Stimulated activated CD8-positive, alpha-beta memory T cell treated with anti-CD3 and anti-CD28 coated beads, Interleukin-2, amount 100 ng/mL, for 48 hours (primary cell): ENCODE data around the gene SLC35A5.
"Not testable (repeated sequence)": the region's sequence is repeated elsewhere in the genome, so short reads cannot be mapped to it uniquely, and the experiment has no call there.

ENCODE experiments used
- DNase-seq, 2 donors: peaks; one replicate each; pipeline ENCODE4 v3.0.0-alpha.2; 2020; ENCODE audit warnings: low read depth in 2 of 2

The SLC35A5 gene, protein sequence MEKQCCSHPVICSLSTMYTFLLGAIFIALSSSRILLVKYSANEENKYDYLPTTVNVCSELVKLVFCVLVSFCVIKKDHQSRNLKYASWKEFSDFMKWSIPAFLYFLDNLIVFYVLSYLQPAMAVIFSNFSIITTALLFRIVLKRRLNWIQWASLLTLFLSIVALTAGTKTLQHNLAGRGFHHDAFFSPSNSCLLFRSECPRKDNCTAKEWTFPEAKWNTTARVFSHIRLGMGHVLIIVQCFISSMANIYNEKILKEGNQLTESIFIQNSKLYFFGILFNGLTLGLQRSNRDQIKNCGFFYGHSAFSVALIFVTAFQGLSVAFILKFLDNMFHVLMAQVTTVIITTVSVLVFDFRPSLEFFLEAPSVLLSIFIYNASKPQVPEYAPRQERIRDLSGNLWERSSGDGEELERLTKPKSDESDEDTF

DNA sequence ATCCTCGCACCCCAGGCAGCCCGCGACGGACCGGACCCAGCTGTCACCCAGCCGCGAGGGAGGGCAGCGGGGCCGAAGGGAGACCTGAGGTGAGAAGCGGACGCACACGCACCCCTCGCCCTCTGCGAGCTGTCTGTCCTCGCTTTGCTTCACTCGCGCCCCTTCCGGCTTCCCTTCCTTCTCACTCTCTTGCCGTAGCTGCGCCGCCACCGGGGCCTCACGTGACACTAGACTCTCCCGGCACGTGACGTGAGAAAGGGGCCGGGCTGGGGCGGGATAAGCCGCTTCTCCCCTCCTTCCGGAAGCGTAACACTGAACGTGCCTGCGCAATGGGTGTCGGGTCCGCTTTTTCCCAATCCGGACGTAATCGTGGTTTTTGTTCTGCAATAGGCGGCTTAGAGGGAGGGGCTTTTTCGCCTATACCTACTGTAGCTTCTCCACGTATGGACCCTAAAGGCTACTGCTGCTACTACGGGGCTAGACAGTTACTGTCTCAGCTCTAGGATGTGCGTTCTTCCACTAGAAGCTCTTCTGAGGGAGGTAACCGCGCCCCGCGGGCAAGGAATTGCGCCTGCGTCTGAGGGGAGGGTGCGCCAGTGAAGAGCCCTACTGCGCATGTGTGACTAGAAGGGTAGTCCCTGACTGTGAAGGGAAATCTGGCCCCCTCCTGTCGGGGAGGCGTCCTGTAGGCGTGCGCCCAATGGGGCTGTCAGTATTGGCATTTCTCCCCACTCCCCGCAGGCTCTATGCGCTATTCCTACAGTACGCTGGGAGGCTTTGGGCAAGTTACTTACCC lies at the start of gene SLC35A5, which contains the start of gene ATG3:
TSS of gene SLC35A5 (plus strand) at position 312 of the 796 bp plus-strand sequence. CDS start 1,359 bp downstream, outside the sequence.
TSS of gene ATG3 (minus strand) at position 229 of the 796 bp plus-strand sequence. CDS start 434 bp downstream, outside the sequence.
- peak; percentile 98 for DNase-seq

DNA sequence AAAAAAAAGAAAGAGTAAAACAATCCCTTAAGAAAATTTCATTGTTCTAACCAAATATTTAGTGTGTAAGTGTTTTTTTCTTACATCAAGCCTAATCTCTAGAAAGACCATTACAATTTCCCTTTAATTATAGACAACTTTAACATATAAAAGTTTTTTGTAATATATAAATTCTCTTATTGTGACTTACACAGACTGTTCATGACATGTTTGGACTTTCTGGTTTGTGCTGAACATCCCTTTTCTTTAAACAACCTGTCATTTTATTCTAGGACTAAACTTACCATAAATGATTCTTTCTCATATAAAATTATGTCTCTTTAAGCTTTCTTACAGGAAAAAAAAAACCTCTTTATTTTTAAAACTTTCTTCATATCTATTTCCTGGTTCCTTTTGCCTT lies 49.5 kb upstream of the SLC35A5 start:
- no peak for DNase-seq

DNA sequence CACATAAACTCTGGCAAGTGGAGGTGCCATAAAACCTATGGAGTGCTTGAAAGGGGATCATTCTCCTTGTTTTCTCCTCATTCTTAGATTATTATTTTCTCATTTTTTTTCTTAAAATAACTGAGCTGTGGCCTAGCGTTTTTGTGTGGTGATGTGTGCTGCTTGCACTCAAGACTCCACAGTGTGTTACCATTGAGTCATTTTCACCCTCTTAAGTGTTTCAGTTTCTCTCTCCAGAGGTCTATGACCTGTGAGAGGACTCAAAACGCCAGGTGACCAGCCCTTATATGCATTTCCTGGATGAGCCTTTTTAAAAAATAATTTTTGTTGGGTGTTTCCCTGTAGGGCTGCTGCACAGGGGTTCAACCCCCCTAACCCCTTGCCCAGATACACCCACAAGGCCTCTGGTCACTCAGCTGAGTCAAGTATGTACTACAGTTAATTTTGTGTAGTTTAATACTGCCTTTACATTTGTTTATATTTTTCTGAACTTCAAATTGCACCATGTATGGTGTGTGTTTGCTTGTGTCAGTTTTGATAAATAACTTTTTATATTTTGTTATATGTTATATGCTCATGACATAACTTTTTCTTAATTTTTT lies 47.2 kb upstream of the SLC35A5 start:
- DNase-seq, result no peak

DNA sequence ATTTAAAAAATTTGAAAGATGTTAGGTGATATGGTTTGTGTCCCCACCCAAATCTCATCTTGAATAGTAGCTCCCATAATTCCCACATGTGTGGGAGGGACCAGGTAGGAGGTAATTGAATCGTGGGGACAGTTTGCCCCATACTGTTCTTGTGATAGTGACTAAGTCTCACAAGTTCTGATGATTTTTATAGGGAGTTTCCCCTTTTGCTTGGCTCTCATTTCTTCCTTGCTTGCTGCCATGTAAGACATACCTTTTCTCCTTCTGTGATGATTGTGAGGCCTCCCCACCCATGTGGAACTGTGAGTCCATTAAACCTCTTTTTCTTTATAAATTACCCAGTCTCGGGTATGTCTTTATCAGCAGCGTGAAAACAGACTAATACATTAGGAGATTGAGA lies 42.9 kb upstream of the SLC35A5 start:
- not testable (repeated sequence) for DNase-seq

DNA sequence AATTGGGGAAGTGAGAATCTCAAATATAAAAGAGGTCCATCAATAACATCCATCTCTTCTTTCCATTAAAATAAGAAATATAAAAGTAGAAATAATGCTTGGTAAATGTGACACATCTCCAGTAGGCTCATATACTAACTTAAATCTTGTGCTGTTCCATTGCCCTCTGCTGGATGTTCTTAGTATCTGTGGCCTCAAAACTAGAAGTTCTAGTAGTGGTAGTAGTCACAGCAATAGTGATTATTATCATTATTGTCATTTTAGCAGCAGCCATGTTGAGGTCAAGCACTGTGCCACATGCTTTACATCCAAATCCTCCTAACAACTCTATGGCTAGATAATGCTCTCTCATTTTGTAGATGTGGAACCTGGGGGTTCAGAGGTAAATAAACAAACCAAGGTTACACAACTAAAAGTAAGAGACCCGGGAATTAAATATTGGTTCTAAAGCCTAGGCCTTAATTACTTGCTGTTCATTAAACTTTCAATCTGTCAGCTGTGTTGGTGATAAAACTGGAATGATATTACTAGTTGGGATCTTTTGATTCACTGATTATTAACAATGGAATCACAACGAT lies 42.3 kb upstream of the SLC35A5 start:
- no peak for DNase-seq

DNA sequence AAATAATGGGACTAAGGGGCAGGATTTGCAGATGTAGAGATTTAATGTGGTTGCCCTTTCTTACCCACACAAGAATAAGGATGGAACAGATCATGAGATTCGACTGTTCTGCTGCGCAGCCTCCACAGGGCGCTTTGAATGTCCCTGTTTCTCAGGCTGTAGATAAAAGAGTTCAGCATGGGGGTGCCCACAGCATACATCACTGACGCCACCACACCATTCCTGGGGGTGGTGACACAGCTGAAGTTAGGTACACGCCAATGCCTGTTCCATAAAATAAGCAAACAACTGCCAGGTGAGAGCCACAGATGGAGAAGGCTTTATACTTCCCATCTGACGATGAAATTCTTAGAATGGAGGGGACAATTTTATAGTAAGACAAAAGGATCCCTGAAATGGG lies 37.7 kb upstream of the SLC35A5 start:
- not testable (repeated sequence) for DNase-seq

DNA sequence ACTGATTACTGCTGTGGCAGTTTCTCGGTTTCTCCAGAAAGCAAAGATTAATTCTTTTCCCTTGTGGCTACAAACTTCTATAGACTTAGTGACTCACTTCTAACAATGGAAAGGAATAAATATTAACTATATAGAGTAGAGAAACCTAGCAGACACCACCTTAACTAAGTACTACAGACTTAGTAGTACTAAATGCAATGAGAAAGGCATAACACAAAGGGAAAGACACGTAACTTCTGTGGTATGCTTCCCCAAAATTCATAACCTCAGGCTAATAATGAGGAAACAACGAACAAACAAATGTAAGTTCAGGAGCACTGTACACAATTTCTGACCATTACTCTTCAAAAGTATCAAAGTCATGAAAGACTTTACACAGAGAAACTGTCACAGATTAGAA lies 31.3 kb upstream of the SLC35A5 start:
- DNase-seq, result no peak

DNA sequence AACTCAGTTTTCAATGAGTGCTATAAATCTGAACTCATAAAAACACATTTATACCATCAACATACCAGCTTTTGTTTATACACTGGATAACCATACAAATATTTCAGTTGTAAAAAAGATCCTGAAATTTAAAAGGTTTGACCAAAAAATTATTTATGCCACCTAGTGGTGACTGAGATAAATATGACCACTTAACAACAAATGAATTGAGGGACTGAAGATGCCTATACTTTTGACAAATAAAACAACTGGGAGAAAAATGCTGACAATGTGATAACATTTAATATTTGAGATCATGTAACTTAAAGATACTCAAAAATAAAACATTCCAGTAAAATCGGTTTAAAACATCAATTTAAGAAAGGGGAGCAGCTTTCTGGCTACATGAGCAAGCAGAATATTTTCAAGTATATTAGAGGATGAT lies 30.5 kb upstream of the SLC35A5 start:
- DNase-seq, result no peak

DNA sequence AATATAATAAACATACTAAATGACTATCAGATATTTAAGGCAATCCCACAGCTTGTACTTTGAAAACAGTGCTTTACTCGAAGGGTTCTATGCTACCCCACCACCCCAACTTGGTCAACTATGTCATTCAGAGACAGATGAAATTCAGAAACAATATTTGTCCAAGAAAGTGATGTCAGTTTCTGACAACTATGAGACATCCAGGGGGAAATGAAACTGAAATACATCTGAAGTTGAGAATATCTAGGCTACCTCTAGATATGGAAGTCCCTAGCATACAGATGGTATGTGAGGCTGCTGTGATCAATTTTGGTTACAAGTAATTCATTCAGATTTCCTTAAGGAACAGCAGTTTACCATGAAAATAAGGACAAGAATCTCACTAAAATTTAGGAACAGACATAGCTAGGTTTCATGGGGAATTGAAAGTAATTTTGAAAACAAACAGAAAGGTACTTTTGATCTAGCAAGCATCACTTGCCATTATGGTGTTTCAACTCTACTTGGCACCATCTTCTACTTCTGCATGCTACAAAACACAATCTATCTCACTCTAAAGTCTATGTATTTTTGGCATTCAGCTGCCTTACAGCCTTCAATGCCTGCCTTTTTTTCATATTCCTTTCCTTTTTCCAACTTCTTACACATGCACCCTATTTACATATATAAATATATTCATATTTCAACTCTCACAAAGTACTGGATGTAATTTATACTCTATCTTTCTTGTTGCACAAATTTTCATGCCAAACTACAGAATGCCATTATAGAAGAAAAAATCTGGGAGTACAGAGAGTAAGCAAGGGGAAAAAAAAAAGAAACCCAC lies 21.8 kb upstream of the SLC35A5 start:
- no peak for DNase-seq

DNA sequence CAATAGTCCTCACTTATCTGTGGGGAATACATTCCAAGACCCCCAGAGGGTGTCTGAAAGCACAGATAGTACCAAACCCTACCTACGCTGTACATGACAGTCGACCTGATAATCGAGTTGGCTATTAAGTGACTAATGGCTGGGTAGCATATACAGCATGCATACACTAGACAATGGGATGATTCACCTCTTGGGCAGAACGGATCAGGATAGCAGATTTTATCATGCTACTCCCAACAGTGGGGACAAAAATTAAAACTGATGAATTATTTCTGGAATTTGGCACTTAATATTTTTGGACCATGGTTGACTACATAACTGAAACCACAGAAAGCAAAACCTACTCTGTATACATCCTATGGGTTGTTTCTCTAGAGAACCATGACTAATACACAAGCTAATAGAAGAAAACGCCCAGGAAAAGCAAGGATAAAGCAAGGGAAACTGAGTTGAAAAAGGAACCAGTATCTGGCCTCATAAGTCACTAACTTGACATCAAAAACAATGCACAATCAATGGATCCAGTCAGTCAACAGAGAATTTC lies 15.6 kb upstream of the SLC35A5 start:
- no peak for DNase-seq

DNA sequence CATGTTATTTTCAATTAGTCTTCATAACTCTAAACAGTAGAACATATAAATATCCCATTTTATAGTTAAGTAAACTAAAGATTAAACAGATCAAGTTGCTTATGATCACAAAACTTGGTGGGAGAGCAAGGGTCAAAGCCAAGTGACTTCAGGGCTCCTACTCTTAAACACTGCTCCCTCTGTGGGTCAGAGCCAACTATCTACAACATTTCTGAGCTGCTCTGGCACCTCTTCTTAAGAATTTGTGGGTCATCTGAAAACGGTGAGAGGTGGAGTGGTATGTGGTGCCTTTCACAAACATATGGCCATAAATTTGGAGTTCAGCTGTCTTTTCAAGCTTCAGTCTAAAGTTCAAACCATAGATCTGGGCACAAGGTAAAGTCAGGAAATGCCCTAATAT lies 11.0 kb upstream of the SLC35A5 start:
- DNase-seq, result no peak

DNA sequence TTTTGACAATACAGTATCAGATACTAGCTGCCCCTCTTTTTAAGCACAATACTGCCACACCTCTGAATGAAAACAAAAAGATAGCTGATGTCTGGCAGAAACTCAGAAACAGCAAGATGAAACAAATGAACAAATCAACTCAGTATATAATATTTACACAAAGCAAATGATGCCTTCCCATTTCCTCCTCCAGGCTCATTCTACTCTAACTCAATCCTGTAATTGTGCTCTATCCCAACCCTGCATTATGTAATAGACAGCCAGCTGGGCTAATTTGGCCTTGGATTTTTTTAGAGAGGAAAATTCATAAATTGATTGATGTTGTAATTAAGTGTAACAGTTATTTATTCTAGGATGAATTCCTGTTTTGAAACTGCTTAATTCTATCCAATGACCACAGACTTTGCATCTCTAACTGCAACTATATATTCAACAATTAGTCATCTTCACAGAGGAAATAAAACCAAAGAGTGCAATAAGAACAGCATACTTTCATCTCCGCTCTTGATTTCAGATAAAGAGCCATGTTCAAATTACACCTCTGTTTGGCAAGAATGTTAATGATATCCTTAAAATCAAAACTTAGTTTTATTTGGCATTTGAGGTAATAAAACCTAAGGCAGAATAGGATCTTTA lies 6.2 kb upstream of the SLC35A5 start:
- no peak for DNase-seq

DNA sequence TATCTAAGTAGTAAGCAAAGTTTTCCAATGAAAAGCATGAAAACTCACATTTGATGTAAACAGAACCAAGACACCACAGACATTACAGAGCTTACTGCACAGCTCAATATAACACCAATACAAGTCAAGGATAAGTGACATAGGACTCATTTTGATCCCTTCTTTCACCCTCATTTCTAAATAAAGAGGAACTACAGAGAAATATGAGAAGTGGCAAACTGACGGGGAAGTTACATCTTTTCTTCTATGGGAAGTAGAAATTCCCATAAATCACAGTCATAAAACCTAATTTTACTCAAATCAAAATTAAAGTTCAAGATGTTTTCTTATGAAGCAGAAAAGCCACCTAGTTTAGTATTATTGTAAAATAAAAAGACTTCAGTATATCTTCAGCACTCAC lies 3.9 kb upstream of the SLC35A5 start:
- DNase-seq, result no peak

DNA sequence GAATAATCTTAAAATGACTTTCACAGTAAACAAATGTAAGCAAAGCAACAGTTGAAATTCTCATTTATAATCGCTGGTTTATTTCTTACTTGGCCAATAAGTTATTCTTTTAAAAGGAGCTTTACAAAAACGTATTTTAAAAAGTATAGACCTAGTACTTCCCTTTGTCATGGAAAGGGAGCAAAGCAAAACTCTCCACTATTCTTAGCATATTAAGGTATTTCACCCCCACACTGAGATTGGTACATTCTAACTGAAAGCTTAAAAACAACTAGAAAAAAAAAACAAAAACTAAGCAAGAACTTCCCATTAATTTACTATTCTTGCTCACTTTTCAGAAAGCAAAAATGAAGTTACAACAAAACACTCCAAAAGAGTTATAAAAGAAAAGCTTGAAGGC lies 1.5 kb upstream of the SLC35A5 start:
- no peak for DNase-seq

DNA sequence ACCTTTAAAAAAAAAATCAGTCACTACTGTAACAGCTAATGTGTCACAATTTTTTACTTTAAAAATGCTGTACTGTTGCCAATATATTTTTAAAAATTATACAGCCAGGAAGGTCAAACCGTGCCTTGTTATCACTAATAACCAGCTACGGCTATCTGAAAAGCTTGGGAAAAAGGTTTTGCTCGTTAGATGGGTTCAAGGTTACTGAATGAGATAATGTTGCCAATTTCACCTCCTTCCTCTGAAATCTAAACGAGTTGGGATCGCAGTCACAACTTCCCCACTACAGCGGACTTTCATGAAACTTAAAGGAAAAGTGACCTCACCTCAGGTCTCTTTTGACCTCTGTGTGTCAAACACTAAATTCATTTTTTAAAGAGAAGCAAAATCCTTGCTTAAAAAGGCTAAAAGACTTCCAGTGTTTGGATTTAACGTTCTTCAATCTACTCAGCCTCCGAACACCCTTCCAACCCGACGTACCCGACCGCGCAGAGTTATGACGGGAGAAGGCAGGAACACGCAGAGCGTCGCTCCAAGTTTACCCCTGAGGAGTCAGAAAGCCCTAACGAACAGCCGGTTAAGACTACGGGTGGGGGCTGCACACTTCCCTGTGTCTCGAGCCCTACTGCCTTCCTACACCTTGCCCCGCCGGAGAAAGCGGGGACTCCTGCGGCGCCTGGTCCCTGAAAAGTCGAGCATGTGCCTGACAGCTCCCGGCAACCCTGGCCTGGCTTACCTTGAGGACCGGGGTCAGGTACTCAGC lies 943 bp upstream of the SLC35A5 start:
- peak; percentile 55 to 59 for DNase-seq

DNA sequence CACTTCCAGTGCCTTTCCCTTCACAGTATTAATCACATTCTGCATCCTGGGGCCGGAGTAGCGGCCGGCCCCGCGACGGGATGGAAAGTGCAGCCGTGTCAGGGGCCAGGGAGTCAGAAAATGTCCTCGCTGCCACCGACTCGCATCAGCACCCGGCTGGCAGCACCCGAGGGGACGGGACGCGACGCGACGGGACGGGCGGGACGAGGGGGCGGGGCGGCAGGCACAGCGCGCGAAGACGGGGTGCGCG lies 436 bp upstream of the SLC35A5 start:
- DNase-seq, result peak in 1 of 2 donors; percentile 72

DNA sequence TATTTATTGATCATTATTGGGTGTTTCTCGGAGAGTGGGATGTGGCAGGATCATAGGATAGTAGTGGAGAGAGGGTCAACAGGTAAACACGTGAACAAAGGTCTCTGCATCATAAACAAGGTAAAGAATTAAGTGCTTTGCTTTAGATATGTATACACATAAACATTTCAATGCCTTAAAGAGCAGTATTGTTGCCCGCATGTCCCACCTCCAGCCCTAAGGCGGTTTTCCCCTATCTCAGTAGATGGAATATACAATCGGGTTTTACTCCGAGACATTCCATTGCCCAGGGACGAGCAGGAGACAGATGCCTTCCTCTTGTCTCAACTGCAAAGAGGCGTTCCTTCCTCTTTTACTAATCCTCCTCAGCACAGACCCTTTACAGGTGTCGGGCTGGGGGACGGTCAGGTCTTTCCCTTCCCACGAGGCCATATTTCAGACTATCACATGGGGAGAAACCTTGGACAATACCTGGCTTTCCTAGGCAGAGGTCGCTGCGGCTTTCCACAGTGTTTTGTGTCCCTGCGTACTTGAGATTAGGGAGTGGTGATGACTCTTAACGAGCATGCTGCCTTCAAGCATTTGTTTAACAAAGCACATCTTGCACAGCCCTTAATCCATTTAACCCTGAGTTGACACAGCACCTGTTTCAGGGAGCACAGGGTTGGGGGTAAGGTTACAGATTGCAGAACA lies 2.5 kb downstream of the SLC35A5 start:
- DNase-seq, result not testable (repeated sequence)

DNA sequence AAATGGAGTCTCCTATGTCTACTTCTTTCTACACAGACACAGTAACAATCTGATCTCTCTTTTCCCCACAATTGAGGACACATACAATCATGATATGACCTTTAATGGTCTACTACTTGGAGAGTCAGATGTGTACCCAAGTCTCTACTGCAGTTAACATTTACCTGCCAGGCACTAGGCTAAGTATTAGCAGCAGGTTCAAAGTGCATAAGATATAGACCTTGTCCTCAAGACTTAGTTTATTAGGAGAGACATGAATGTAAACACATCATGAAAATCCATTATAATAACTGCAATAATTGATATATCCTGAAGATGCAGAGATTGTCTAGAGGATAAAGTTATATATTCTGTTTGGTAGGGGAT lies 3.1 kb downstream of the SLC35A5 start:
- no peak for DNase-seq

DNA sequence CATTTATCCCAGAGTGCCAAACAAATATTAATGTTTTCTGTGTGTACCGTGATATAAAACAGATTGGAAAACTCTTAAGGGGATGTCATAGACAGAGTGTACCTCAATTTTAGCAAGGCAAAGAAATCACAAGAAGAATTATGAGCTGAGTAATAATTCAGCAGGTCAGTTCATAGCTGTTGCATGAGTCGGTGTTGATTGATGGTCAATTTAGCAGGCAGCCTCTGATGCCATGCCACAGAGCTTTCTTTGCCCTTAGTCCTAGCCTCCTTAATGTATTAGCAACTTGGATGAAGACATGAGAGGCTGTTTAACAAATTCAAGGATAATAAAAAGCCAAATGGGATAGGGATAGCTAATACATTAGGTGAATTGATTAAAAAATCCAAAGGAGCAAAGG lies 6.8 kb downstream of the SLC35A5 start:
- no peak for DNase-seq
